ENCODE results near the gene C3orf20.

The C3orf20 gene

GRCh38 chr3:14772533-14773138 is 97.7 kb downstream of the C3orf20 start:
- Histone ChIP-seq H3K4me2 (ENCODE audit: low read depth, low read length, poor library complexity, severe bottlenecking) (no peak overlapping the region), H3K79me2 (ENCODE audit: insufficient read depth, low read length) (no peaks in the 10 kb centered on the region), H3K4me3 (ENCODE audit: insufficient read depth, low read length, poor library complexity, severe bottlenecking) (no peak overlapping the region), H3K36me3 (ENCODE audit: low read length) (no peaks in the 10 kb centered on the region), H3F3A (ENCODE audit: insufficient read depth) (peaks cover 9% of the 10 kb centered on the region; the same call in 1 of the 2 replicates), H3K9me2 (replicated peaks; ENCODE audit: insufficient read depth, low read length) (no peaks in the 10 kb centered on the region), H3K27me3 (ENCODE audit: low read length) (no peaks in the 10 kb centered on the region), H3K9ac (ENCODE audit: low read length) (no peak overlapping the region), H2AFZ (ENCODE audit: low read depth, low read length, severe bottlenecking) (no peak overlapping the region), H3K27ac (ENCODE audit: low read depth, low read length) (no peak overlapping the region), H4K20me1 (ENCODE audit: low read depth, low read length) (no peaks in the 10 kb centered on the region), H3K9me3 (ENCODE audit: insufficient read depth, low read length) (no peaks in the 10 kb centered on the region)
- TF ChIP-seq EZH2phosphoT487 (conservative IDR thresholded peaks at IDR 0.05; ENCODE audit: low read length) (no peak), CTCF (IDR thresholded peaks at IDR 0.05; ENCODE audit: insufficient read depth, low read length, poor library complexity, severe bottlenecking) (no peak)

- H3F3A ChIP-seq (ENCODE audit: insufficient read depth) = peaks cover 8% of the 10 kb centered on the region; the same call in 1 of the 2 replicates
- no peaks in the 10 kb centered on the region for H3K79me2 ChIP-seq (ENCODE audit: insufficient read depth, low read length)
- H4K20me1 ChIP-seq (ENCODE audit: low read depth, low read length) = no peaks in the 10 kb centered on the region
- H2AFZ ChIP-seq (ENCODE audit: low read depth, low read length, severe bottlenecking) = no peak overlapping the region
- H3K27me3 ChIP-seq (ENCODE audit: low read length) = no peaks in the 10 kb centered on the region
- H3K9me2 ChIP-seq (replicated peaks; ENCODE audit: insufficient read depth, low read length) = no peaks in the 10 kb centered on the region
- no peak overlapping the region for H3K4me2 ChIP-seq (ENCODE audit: low read depth, low read length, poor library complexity, severe bottlenecking)
- TF ChIP-seq EZH2phosphoT487 (conservative IDR thresholded peaks at IDR 0.05; ENCODE audit: low read length) = no peak
- TF ChIP-seq CTCF (IDR thresholded peaks at IDR 0.05; ENCODE audit: insufficient read depth, low read length, poor library complexity, severe bottlenecking) = no peak
- no peaks in the 10 kb centered on the region; the same call in 1 of the 2 replicates for H3K36me3 ChIP-seq (ENCODE audit: low read length)
- H3K9ac ChIP-seq (ENCODE audit: low read length) = no peak overlapping the region
- no peak overlapping the region for H3K4me3 ChIP-seq (ENCODE audit: insufficient read depth, low read length, poor library complexity, severe bottlenecking)
- H3K9me3 ChIP-seq (ENCODE audit: insufficient read depth, low read length) = no peaks in the 10 kb centered on the region
- no peak overlapping the region for H3K27ac ChIP-seq (ENCODE audit: low read depth, low read length)
These were observed 98.3 kb downstream of the C3orf20 start for GRCh38 chr3:14773281-14773680.

GRCh38 chr3:14773691-14774128 is 98.8 kb downstream of the C3orf20 start:
- Histone ChIP-seq H3K9me2 (replicated peaks; ENCODE audit: insufficient read depth, low read length) (no peaks in the 10 kb centered on the region), H3K4me2 (ENCODE audit: low read depth, low read length, poor library complexity, severe bottlenecking) (no peak overlapping the region), H3K4me3 (ENCODE audit: insufficient read depth, low read length, poor library complexity, severe bottlenecking) (no peak overlapping the region), H3F3A (ENCODE audit: insufficient read depth) (peaks cover 8% of the 10 kb centered on the region; the same call in 1 of the 2 replicates), H3K79me2 (ENCODE audit: insufficient read depth, low read length) (no peaks in the 10 kb centered on the region), H3K9me3 (ENCODE audit: insufficient read depth, low read length) (no peaks in the 10 kb centered on the region), H2AFZ (ENCODE audit: low read depth, low read length, severe bottlenecking) (no peak overlapping the region), H3K27ac (ENCODE audit: low read depth, low read length) (no peak overlapping the region), H3K36me3 (ENCODE audit: low read length) (peaks cover 3% of the 10 kb centered on the region; the same call in 1 of the 2 replicates), H3K27me3 (ENCODE audit: low read length) (no peaks in the 10 kb centered on the region), H3K9ac (ENCODE audit: low read length) (no peak overlapping the region), H4K20me1 (ENCODE audit: low read depth, low read length) (no peaks in the 10 kb centered on the region)
- no peak for TF ChIP-seq EZH2phosphoT487 (conservative IDR thresholded peaks at IDR 0.05; ENCODE audit: low read length)
- no peak for TF ChIP-seq CTCF (IDR thresholded peaks at IDR 0.05; ENCODE audit: insufficient read depth, low read length, poor library complexity, severe bottlenecking)

Measured in SU-DHL-6 (cell line).